ENCODE measurements around the gene FAM171A1.

DNA sequence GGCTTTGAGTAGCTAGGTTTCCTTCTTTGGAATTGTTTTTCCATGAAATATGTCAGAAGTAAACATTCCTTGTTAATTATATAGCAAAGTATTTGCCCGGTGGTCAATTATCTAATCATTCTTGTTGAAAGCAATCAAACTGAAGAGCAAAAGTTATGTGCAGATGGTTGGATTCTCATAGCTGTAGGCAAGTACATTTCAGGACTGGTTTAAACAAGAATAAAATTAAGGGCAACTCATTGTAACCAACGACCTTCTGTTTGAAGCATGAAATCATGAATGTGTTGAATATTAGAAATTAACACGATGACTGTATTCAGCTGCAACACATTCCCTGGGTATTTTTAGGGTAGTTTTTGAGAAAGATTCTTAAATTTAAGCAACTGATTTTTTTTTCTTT, 140.8 kb downstream of the FAM171A1 start:
- no peak for TF ChIP-seq EZH2 (IDR thresholded peaks at IDR 0.05; ENCODE audit: borderline replicate concordance, low read length)
- TF ChIP-seq, protein P1, sequence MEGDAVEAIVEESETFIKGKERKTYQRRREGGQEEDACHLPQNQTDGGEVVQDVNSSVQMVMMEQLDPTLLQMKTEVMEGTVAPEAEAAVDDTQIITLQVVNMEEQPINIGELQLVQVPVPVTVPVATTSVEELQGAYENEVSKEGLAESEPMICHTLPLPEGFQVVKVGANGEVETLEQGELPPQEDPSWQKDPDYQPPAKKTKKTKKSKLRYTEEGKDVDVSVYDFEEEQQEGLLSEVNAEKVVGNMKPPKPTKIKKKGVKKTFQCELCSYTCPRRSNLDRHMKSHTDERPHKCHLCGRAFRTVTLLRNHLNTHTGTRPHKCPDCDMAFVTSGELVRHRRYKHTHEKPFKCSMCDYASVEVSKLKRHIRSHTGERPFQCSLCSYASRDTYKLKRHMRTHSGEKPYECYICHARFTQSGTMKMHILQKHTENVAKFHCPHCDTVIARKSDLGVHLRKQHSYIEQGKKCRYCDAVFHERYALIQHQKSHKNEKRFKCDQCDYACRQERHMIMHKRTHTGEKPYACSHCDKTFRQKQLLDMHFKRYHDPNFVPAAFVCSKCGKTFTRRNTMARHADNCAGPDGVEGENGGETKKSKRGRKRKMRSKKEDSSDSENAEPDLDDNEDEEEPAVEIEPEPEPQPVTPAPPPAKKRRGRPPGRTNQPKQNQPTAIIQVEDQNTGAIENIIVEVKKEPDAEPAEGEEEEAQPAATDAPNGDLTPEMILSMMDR (IDR thresholded peaks at IDR 0.05; ENCODE audit: low read length) = no peak

Measured in OCI-LY1 (cell line).